T-helper 9 cell (primary cell): Measurements from ENCODE around the gene LPA.

Experiments used
- DNase-seq: peaks from one replicate; pipeline ENCODE4 v3.0.0-alpha.2; 2020

The LPA gene

GRCh38 chr6:160513836-160514235, 150.2 kb downstream of the LPA start:
- DNase-seq = no peak

GRCh38 chr6:160510976-160511617, 153.0 kb downstream of the LPA start:
- no peak for DNase-seq

GRCh38 chr6:160510199-160510598, 153.9 kb downstream of the LPA start:
- DNase-seq = no peak

GRCh38 chr6:160509610-160510009, 154.5 kb downstream of the LPA start:
- no peak for DNase-seq

- no peak for DNase-seq
Measured at GRCh38 chr6:160508599-160508998, 155.5 kb downstream of the LPA start.

- no peak for DNase-seq
Measured at GRCh38 chr6:160507420-160507819, 156.7 kb downstream of the LPA start.

GRCh38 chr6:160505970-160506369, 158.1 kb downstream of the LPA start:
- no peak for DNase-seq

GRCh38 chr6:160500639-160501038, 163.4 kb downstream of the LPA start:
- DNase-seq = no peak

- DNase-seq = no peak
Measured at GRCh38 chr6:160494576-160494975, 169.5 kb downstream of the LPA start.

- no peak for DNase-seq
Measured at GRCh38 chr6:160489091-160489490, 175.0 kb downstream of the LPA start.

- DNase-seq = no peak
Measured at GRCh38 chr6:160487116-160487515, 177.0 kb downstream of the LPA start.
